Smooth muscle cell (in vitro differentiated cells): ENCODE measurements around the gene NAT10. TPM values are rescaled to one million over a fixed set of nuclear protein-coding genes. Genes with fewer than 3 reads are reported as not detected.
A peak's percentile ranks its signal among the peaks of the same experiment; 100 is the strongest.
"Not testable (repeated sequence)": the region's sequence is repeated elsewhere in the genome, so short reads cannot be mapped to it uniquely, and the experiment has no call there.

ENCODE experiments used
- DNase-seq: peaks from one replicate; lab custom pipeline; 2025; ENCODE audit not compliant: unreplicated experiment; lab: John Stamatoyannopoulos, UW
- H2AFZ ChIP-seq: fragments of 200-600 bp; sonication (generic); 2 replicates; pipeline ENCODE4 v1.6.0; 2016; ENCODE audit warnings: antibody characterized with exemption, low read depth, mild to moderate bottlenecking
- H3F3A ChIP-seq: fragments of 200-600 bp; sonication (generic); 2 replicates; pipeline ENCODE4 v1.6.0; 2017; ENCODE audit warnings: antibody characterized with exemption, low read depth
- H3K27ac ChIP-seq: fragments of 200-600 bp; sonication (generic); 2 replicates; pipeline ENCODE4 v1.5.1; 2016; ENCODE audit warnings: low read depth, mild to moderate bottlenecking
- H3K27me3 ChIP-seq: fragments of 200-600 bp; sonication (generic); 2 replicates; pipeline ENCODE4 v1.6.1; 2016; ENCODE audit warnings: low read depth, mild to moderate bottlenecking
- H3K36me3 ChIP-seq: fragments of 200-600 bp; sonication (generic); 2 replicates; pipeline ENCODE4 v1.5.1; 2016; ENCODE audit warnings: low read depth
- H3K4me1 ChIP-seq: fragments of 200-600 bp; sonication (generic); 2 replicates; pipeline ENCODE4 v1.5.1; 2016; ENCODE audit warnings: low read depth
- H3K4me2 ChIP-seq: fragments of 200-600 bp; sonication (generic); 2 replicates; pipeline ENCODE4 v1.6.0; 2016; ENCODE audit warnings: mild to moderate bottlenecking
- H3K4me3 ChIP-seq: fragments of 200-600 bp; sonication (generic); 2 replicates; pipeline ENCODE4 v1.5.1; 2016; ENCODE audit warnings: mild to moderate bottlenecking
- H3K79me2 ChIP-seq: fragments of 200-600 bp; sonication (generic); 2 replicates; pipeline ENCODE4 v1.6.0; 2016; ENCODE audit warnings: low read depth, mild to moderate bottlenecking
- H3K9ac ChIP-seq: fragments of 200-600 bp; sonication (generic); 2 replicates; pipeline ENCODE4 v1.6.0; 2016; ENCODE audit warnings: low read depth
- H3K9me3 ChIP-seq: fragments of 200-600 bp; sonication (generic); replicated peaks from 2 replicates; pipeline ENCODE4 v1.5.1; 2016; ENCODE audit warnings: low read depth
- H4K20me1 ChIP-seq: fragments of 200-600 bp; sonication (generic); 2 replicates; pipeline ENCODE4 v1.6.0; 2016; ENCODE audit warnings: low read depth
- CTCF ChIP-seq: fragments of 200-600 bp; sonication (generic); IDR thresholded peaks from 2 replicates; pipeline ENCODE4 v1.5.1; 2017; ENCODE audit warnings: borderline replicate concordance, mild to moderate bottlenecking, antibody characterized with exemption; ENCODE audit not compliant: insufficient read depth, poor library complexity, severe bottlenecking
- WGBS: methylation state at CpG from one replicate; pipeline ENCODE4 v1.1.7; 2016; ENCODE audit warnings: low lambda C conversion rate; 5-methylcytosine and 5-hydroxymethylcytosine counted together
- polyA plus RNA-seq: library from polyadenylated mRNA; unstranded; fragments of >200 nt; fragmentation: Nextera tagmentation; extraction: Ambion mirVana; gene quantifications from 2 replicates; pipeline ENCODE4 v1.2.1, GENCODE V29; 2016
- total RNA-seq: library from RNA; depleted of rRNA; stranded (reverse); fragments of >200 nt; gene quantifications from 2 replicates; pipeline ENCODE4 v1.2.3, GENCODE V29; 2014

NAT10 gene
- total and polyA plus RNA-seq, 2 experiments from 2014 or later, result 16.4 to 20.9 TPM

- no peak for DNase-seq
- Histone ChIP-seq H3F3A (peaks cover 19% of the 10 kb centered on the region), H3K4me3 (no peak overlapping the region), H3K27ac (peak overlapping the region; percentile 17), H3K4me2 (no peak overlapping the region), H3K9ac (no peak overlapping the region), H4K20me1 (peaks cover 92% of the 10 kb centered on the region), H3K27me3 (no peaks in the 10 kb centered on the region), H3K9me3 (no peaks in the 10 kb centered on the region), H3K36me3 (peaks cover 35% of the 10 kb centered on the region), H3K4me1 (no peaks in the 10 kb centered on the region), H2AFZ (no peak overlapping the region), H3K79me2 (peaks cover 65% of the 10 kb centered on the region)
- no peak for TF ChIP-seq CTCF
- over 99% methylated on average over 4 of the region's 4 CpGs for WGBS
Measured at GRCh38 chr11:34086554-34087283, 18.7 kb upstream of the NAT10 start.

GRCh38 chr11:34091825-34092224 lies 13.6 kb upstream of the NAT10 start:
- H3K27ac ChIP-seq, result no peak overlapping the region
- H3K9me3 ChIP-seq, result no peaks in the 10 kb centered on the region
- no peak overlapping the region for H3K4me3 ChIP-seq
- TF ChIP-seq CTCF, result no peak
- peaks cover 58% of the 10 kb centered on the region for H3K36me3 ChIP-seq
- no peak overlapping the region for H3K9ac ChIP-seq
- no peak overlapping the region for H2AFZ ChIP-seq
- H3K4me2 ChIP-seq, result no peak overlapping the region
- 98% methylated on average over 1 of the region's 1 CpG for WGBS
- no peak for DNase-seq
- H3K27me3 ChIP-seq, result no peaks in the 10 kb centered on the region
- H4K20me1 ChIP-seq, result peaks cover 91% of the 10 kb centered on the region
- no peaks in the 10 kb centered on the region for H3K4me1 ChIP-seq
- peaks cover 55% of the 10 kb centered on the region for H3K79me2 ChIP-seq
- peaks cover 13% of the 10 kb centered on the region for H3F3A ChIP-seq

- not testable (repeated sequence) for H3K4me3 ChIP-seq, H3K9me3 ChIP-seq, H3K4me2 ChIP-seq, H3K27ac ChIP-seq, H3K4me1 ChIP-seq, H2AFZ ChIP-seq, H3K9ac ChIP-seq, DNase-seq, H3K27me3 ChIP-seq
- 93% methylated on average over 2 of the region's 2 CpGs for WGBS
- H3F3A ChIP-seq, result peaks cover 17% of the 10 kb centered on the region
- peaks cover 76% of the 10 kb centered on the region for H4K20me1 ChIP-seq
- H3K36me3 ChIP-seq, result peaks cover 70% of the 10 kb centered on the region
- peaks cover 37% of the 10 kb centered on the region for H3K79me2 ChIP-seq
Measured at GRCh38 chr11:34094900-34095299, 10.5 kb upstream of the NAT10 start.

- H3K79me2 ChIP-seq, result peaks cover 11% of the 10 kb centered on the region
- 92% methylated on average over 2 of the region's 2 CpGs for WGBS
- no peak overlapping the region for H3K4me2 ChIP-seq
- H3K4me3 ChIP-seq, result no peak overlapping the region
- no peaks in the 10 kb centered on the region for H3K27me3 ChIP-seq
- TF ChIP-seq CTCF, result no peak
- no peaks in the 10 kb centered on the region for H3K4me1 ChIP-seq
- H3K36me3 ChIP-seq, result peaks cover 56% of the 10 kb centered on the region
- H3F3A ChIP-seq, result peaks cover 31% of the 10 kb centered on the region
- H2AFZ ChIP-seq, result no peak overlapping the region
- no peak overlapping the region for H3K27ac ChIP-seq
- no peak for DNase-seq
- H3K9me3 ChIP-seq, result no peaks in the 10 kb centered on the region
- no peak overlapping the region for H3K9ac ChIP-seq
- peaks cover 37% of the 10 kb centered on the region for H4K20me1 ChIP-seq
Measured at GRCh38 chr11:34098813-34099212, 6.6 kb upstream of the NAT10 start.
